Measurements from ENCODE around the gene RNF213.

- TF ChIP-seq CTCF (conservative IDR thresholded peaks at IDR 0.05) (no peak), EZH2 (IDR thresholded peaks at IDR 0.05; ENCODE audit: low read depth) (no peak)
Observed at GRCh38 chr17:80367503-80367902, 106.9 kb downstream of the RNF213 start.

All from PC-9 (cell line).